OCI-LY3 (cell line): ENCODE measurements around the gene LASP1NB.

ENCODE experiments used
- CTCF ChIP-seq: fragments of 200-600, 300-600 bp; sonication (generic); IDR thresholded peaks from 2 replicates; pipeline ENCODE4 v1.5.1; 2014; ENCODE audit warnings: antibody characterized with exemption, low read length, low read depth
- EZH2phosphoT487 ChIP-seq: fragments of 200-600 bp; shearing (Covaris generic); IDR thresholded peaks from 2 replicates; pipeline ENCODE4 v1.6.1; 2018; ENCODE audit warnings: antibody characterized with exemption, mixed run types, low read depth

- TF ChIP-seq CTCF, result no peak
- TF ChIP-seq EZH2phosphoT487, result no peak
Measured at GRCh38 chr17:38907930-38908675, 17.3 kb upstream of the LASP1NB start.
